Kidney epithelial cell (primary cell): Measurements from ENCODE around the gene TAP1. TPM values are rescaled to one million over a fixed set of nuclear protein-coding genes. Genes with fewer than 3 reads are reported as not detected.
A peak's percentile ranks its signal among the peaks of the same experiment; 100 is the strongest.

Experiments used
- DNase-seq: peaks from one replicate; pipeline ENCODE4 v3.0.0-alpha.2; 2010; ENCODE audit warnings: low read depth
- H3K27me3 ChIP-seq: 2 replicates; pipeline ENCODE4 v1.6.0; 2011; ENCODE audit warnings: low read length; ENCODE audit not compliant: control insufficient read depth, insufficient read depth
- H3K36me3 ChIP-seq: 2 replicates; pipeline ENCODE4 v1.5.1; 2011; ENCODE audit warnings: low read length; ENCODE audit not compliant: control insufficient read depth, insufficient read depth
- H3K4me3 ChIP-seq: 2 replicates; pipeline ENCODE4 v1.5.1; 2011; ENCODE audit warnings: low read depth, mild to moderate bottlenecking, control low read depth, low read length
- total RNA-seq: library from RNA; depleted of rRNA; stranded (reverse); fragments of >200 nt; gene quantifications from 2 replicates; pipeline ENCODE4 v1.2.3, GENCODE V29; 2015
- TF ChIP-seq, protein P1 (sequence below): IDR thresholded peaks from 2 replicates; pipeline ENCODE4 v1.5.1; 2011; ENCODE audit warnings: mild to moderate bottlenecking, moderate library complexity, low read length, control low read depth, inconsistent platforms; ENCODE audit not compliant: insufficient read depth, poor library complexity, severe bottlenecking

Gene TAP1
- total RNA-seq, 1 donor from 2014 or later, result 77.6 TPM

DNA sequence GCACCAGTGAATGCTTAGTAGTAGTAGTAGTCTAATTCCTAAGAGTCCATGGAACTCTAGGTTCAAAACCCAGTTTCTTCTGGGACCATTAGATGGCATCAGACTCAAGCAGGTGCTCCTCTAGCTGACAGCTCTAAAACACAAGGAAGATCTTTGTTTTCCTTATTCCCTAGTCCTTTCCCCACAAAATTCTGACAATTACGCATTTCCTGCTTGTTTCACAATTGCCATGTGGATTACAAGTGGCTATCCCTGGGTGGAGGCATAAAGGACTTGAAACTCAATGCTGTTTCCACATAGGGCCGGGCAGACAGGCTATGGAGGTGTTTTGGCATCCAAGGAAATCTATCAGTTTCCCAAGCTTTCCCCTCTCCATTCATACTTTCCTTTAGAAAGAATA, 27.5 kb downstream of the TAP1 start:
- TF ChIP-seq, protein P1, sequence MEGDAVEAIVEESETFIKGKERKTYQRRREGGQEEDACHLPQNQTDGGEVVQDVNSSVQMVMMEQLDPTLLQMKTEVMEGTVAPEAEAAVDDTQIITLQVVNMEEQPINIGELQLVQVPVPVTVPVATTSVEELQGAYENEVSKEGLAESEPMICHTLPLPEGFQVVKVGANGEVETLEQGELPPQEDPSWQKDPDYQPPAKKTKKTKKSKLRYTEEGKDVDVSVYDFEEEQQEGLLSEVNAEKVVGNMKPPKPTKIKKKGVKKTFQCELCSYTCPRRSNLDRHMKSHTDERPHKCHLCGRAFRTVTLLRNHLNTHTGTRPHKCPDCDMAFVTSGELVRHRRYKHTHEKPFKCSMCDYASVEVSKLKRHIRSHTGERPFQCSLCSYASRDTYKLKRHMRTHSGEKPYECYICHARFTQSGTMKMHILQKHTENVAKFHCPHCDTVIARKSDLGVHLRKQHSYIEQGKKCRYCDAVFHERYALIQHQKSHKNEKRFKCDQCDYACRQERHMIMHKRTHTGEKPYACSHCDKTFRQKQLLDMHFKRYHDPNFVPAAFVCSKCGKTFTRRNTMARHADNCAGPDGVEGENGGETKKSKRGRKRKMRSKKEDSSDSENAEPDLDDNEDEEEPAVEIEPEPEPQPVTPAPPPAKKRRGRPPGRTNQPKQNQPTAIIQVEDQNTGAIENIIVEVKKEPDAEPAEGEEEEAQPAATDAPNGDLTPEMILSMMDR, result peak; percentile 54
- no peak for DNase-seq
- Histone ChIP-seq H3K36me3 (no peaks in the 10 kb centered on the region), H3K4me3 (no peak overlapping the region), H3K27me3 (no peaks in the 10 kb centered on the region)

- Histone ChIP-seq H3K36me3 (no peaks in the 10 kb centered on the region), H3K4me3 (no peak overlapping the region), H3K27me3 (no peaks in the 10 kb centered on the region)
- DNase-seq, result peak; percentile 93
- TF ChIP-seq, protein P1, result no peak
These were observed 33.8 kb downstream of the TAP1 start for GRCh38 chr6:32819729-32820128.

GRCh38 chr6:32818867-32819266, 34.6 kb downstream of the TAP1 start:
- no peaks in the 10 kb centered on the region for H3K27me3 ChIP-seq
- DNase-seq, result no peak

GRCh38 chr6:32816746-32817204, 36.7 kb downstream of the TAP1 start, which contains the start of gene HLA-DOB:
TSS of gene HLA-DOB (minus strand) at chr6:32817002. CDS start at chr6:32816951, 51 bp downstream.
- Histone ChIP-seq H3K4me3 (no peak within 1 kb of the TSS), H3K36me3 (no peaks in the 10 kb centered on the region), H3K27me3 (peaks cover 3% of the 10 kb centered on the region)
- TF ChIP-seq, protein P1, result no peak
- DNase-seq, result no peak

More at GRCh38 chr6:32818867-32819266, 34.6 kb downstream of the TAP1 start:
- TF ChIP-seq, protein P1, result no peak
- H3K4me3 ChIP-seq, result no peak overlapping the region
- no peaks in the 10 kb centered on the region for H3K36me3 ChIP-seq

GRCh38 chr6:32815996-32816395, 37.5 kb downstream of the TAP1 start:
- Histone ChIP-seq H3K27me3 (peaks cover 3% of the 10 kb centered on the region), H3K4me3 (no peak overlapping the region), H3K36me3 (no peaks in the 10 kb centered on the region)
- no peak for DNase-seq
- TF ChIP-seq, protein P1, result no peak

DNA sequence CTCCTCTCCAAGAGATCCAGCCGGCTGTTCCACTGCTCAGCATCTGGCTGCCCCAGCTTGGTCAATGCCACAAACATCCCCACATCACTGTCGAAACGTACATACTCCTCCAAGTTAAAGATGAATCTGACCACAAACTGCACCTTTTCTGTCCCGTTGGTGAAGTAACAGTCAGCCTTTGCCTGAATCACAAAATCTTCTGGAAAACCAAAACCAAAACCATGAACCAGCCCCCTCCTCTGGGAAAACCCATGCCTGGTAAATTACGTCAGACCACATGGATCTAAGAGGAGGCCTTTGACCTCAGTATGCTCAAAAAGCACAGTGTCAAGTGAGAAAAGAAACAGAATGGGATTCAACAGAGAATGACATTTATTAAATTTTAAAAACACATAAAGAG, 38.4 kb downstream of the TAP1 start:
- Histone ChIP-seq H3K27me3 (peaks cover 3% of the 10 kb centered on the region), H3K4me3 (no peak overlapping the region), H3K36me3 (no peaks in the 10 kb centered on the region)
- no peak for DNase-seq
- TF ChIP-seq, protein P1, result no peak
